HEK293T (cell line): Measurements from ENCODE around the gene BLOC1S3.

ENCODE experiments used
- CTCF ChIA-PET: fragments of 350-600 bp; formaldehyde crosslinking; extraction: SDS; loops from one replicate; lab custom pipeline; 2021; ENCODE audit warnings: antibody characterized with exemption, inconsistent platforms; lab: Yijun Ruan, JAX
- POLR2A ChIA-PET: fragments of 350-600 bp; formaldehyde crosslinking; extraction: SDS; loops from one replicate; lab custom pipeline; 2020; ENCODE audit warnings: antibody characterized with exemption, inconsistent platforms; lab: Yijun Ruan, JAX
- DNase-seq: peaks from one replicate; pipeline ENCODE4 v3.0.0; 2012; ENCODE audit warnings: mixed read lengths; ENCODE audit errors: extremely low spot score
- ARNT ChIP-seq: fragments of 450-650 bp; IDR thresholded peaks from 2 replicates; pipeline ENCODE4 v1.6.1; 2017; ENCODE audit warnings: mild to moderate bottlenecking
- BHLHE40 ChIP-seq: fragments of 450-650 bp; IDR thresholded peaks from 2 replicates; pipeline ENCODE4 v1.6.1; 2016; ENCODE audit warnings: mild to moderate bottlenecking, moderate library complexity, borderline replicate concordance
- CTBP1 ChIP-seq: fragments of 450-650 bp; IDR thresholded peaks from 2 replicates; pipeline ENCODE4 v1.6.1; 2016; ENCODE audit warnings: borderline replicate concordance
- ELF4 ChIP-seq: fragments of 450-650 bp; IDR thresholded peaks from 2 replicates; pipeline ENCODE4 v1.6.1; 2017; ENCODE audit warnings: antibody characterized with exemption
- FOXA1 ChIP-seq: fragments of 450-650 bp; IDR thresholded peaks from 2 replicates; pipeline ENCODE4 v1.6.1; 2016; ENCODE audit warnings: mild to moderate bottlenecking
- FOXK2 ChIP-seq: fragments of 450-650 bp; IDR thresholded peaks from 2 replicates; pipeline ENCODE4 v1.6.1; 2016; ENCODE audit warnings: mild to moderate bottlenecking
- FOXM1 ChIP-seq: fragments of 450-650 bp; IDR thresholded peaks from 2 replicates; pipeline ENCODE4 v1.6.1; 2017; ENCODE audit warnings: mild to moderate bottlenecking, borderline replicate concordance
- HDGF ChIP-seq: fragments of 450-650 bp; IDR thresholded peaks from 2 replicates; pipeline ENCODE4 v1.6.1; 2017; ENCODE audit warnings: antibody characterized with exemption, borderline replicate concordance
- L3MBTL2 ChIP-seq: fragments of 450-650 bp; conservative IDR thresholded peaks from 2 replicates; pipeline ENCODE4 v1.6.1; 2016; ENCODE audit warnings: mild to moderate bottlenecking
- LEF1 ChIP-seq: fragments of 450-650 bp; IDR thresholded peaks from 2 replicates; pipeline ENCODE4 v1.6.1; 2017; ENCODE audit warnings: mild to moderate bottlenecking, borderline replicate concordance
- NFRKB ChIP-seq: fragments of 450-650 bp; IDR thresholded peaks from 2 replicates; pipeline ENCODE4 v1.6.1; 2016; ENCODE audit warnings: mild to moderate bottlenecking, moderate library complexity
- PKNOX1 ChIP-seq: fragments of 450-650 bp; IDR thresholded peaks from 2 replicates; pipeline ENCODE4 v1.6.1; 2016
- SP1 ChIP-seq: fragments of 450-650 bp; IDR thresholded peaks from 2 replicates; pipeline ENCODE4 v1.6.1; 2017
- SUZ12 ChIP-seq: fragments of 450-650 bp; IDR thresholded peaks from 2 replicates; pipeline ENCODE4 v1.6.1; 2016; ENCODE audit warnings: mild to moderate bottlenecking
- TARDBP ChIP-seq: fragments of 450-650 bp; IDR thresholded peaks from 2 replicates; pipeline ENCODE4 v1.6.1; 2016
- ZNF384 ChIP-seq: fragments of 450-650 bp; IDR thresholded peaks from 2 replicates; pipeline ENCODE4 v1.6.1; 2016

BLOC1S3 gene

GRCh38 chr19:45151821-45152503, 26.6 kb upstream of the BLOC1S3 start:
- no peak for DNase-seq
- POLR2A ChIA-PET, result no interaction called here
- TF ChIP-seq TARDBP (no peak), PKNOX1 (no peak), FOXA1 (no peak), ZNF384 (no peak), SP1 (no peak), L3MBTL2 (no peak), ARNT (no peak), LEF1 (no peak), FOXM1 (no peak), CTBP1 (no peak), SUZ12 (no peak), BHLHE40 (no peak), HDGF (no peak), ELF4 (no peak), FOXK2 (no peak)
- CTCF ChIA-PET, result no interaction called here

- POLR2A ChIA-PET, result no interaction called here
- DNase-seq, result no peak
- TF ChIP-seq ZNF384, result no peak
- no peak for TF ChIP-seq LEF1
- no peak for TF ChIP-seq NFRKB
- TF ChIP-seq FOXA1, result no peak
- TF ChIP-seq HDGF, result no peak
- no peak for TF ChIP-seq CTBP1
- TF ChIP-seq BHLHE40, result no peak
- TF ChIP-seq SUZ12, result no peak
- TF ChIP-seq PKNOX1, result no peak
- no peak for TF ChIP-seq SP1
- no peak for TF ChIP-seq TARDBP
- no peak for TF ChIP-seq ARNT
- TF ChIP-seq L3MBTL2, result no peak
- TF ChIP-seq ELF4, result no peak
- no peak for TF ChIP-seq FOXK2
- no peak for TF ChIP-seq FOXM1
- CTCF ChIA-PET, result no interaction called here
Observed at GRCh38 chr19:45152504-45153338, 25.9 kb upstream of the BLOC1S3 start.

- peak; percentile 71 for DNase-seq
- CTCF ChIA-PET, result no interaction called here
- TF ChIP-seq L3MBTL2, result peak; percentile 80
- TF ChIP-seq SP1, result no peak
- POLR2A ChIA-PET, result no interaction called here
Observed at GRCh38 chr19:45153339-45154063, 25.1 kb upstream of the BLOC1S3 start.

- DNase-seq, result peak; percentile 38
- CTCF ChIA-PET, result interaction anchor here (1.0 kb wide), 1 partner anchor 323 kb away, joined by 3 read pairs; no protein-coding TSS in a partner anchor
- POLR2A ChIA-PET, result no interaction called here
Observed at GRCh38 chr19:45154064-45154827, 24.3 kb upstream of the BLOC1S3 start.

More at GRCh38 chr19:45154064-45154827, 24.3 kb upstream of the BLOC1S3 start:
- TF ChIP-seq FOXK2, result no peak
- no peak for TF ChIP-seq PKNOX1
- no peak for TF ChIP-seq ARNT
- TF ChIP-seq LEF1, result no peak
- no peak for TF ChIP-seq L3MBTL2
- no peak for TF ChIP-seq SP1
- TF ChIP-seq SUZ12, result no peak
- TF ChIP-seq CTBP1, result no peak
- no peak for TF ChIP-seq FOXA1
- TF ChIP-seq TARDBP, result no peak
